HG03064 (cell line): ENCODE measurements around the gene WDFY4.

Source experiments
- ATAC-seq: cut with Tn5 transposase; IDR thresholded peaks from one replicate; pipeline ENCODE4 v1.9.1; 2021; ENCODE audit warnings: low read depth; ENCODE audit not compliant: unreplicated experiment

The WDFY4 gene

GRCh38 chr10:48957361-48958151 is 272.9 kb downstream of the WDFY4 start:
- ATAC-seq: no peak

- no peak for ATAC-seq
Observed at GRCh38 chr10:48958598-48959190, 274.0 kb downstream of the WDFY4 start.

DNA sequence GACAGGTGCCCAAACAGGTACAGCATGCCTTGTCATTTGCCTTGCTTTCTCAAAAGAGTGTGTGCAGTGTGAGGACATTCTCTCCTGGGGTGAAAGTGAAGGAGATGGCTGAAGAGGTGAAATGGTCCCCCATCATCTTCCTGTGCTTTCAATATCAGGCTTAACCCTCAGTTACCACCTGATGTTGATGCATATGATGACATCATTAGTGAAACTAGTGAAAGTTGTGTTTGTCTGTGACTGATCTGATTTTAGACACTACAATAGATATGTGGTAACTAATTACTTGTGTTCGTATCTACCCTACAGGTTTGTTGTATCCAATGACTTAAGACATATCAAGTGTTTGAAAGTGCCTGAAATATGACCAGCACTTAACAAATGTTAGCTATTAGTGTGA is 279.4 kb downstream of the WDFY4 start:
- no peak for ATAC-seq

- ATAC-seq: no peak
Observed at GRCh38 chr10:48965460-48965859, 280.8 kb downstream of the WDFY4 start.

GRCh38 chr10:48968036-48968435 is 283.4 kb downstream of the WDFY4 start:
- no peak for ATAC-seq

DNA sequence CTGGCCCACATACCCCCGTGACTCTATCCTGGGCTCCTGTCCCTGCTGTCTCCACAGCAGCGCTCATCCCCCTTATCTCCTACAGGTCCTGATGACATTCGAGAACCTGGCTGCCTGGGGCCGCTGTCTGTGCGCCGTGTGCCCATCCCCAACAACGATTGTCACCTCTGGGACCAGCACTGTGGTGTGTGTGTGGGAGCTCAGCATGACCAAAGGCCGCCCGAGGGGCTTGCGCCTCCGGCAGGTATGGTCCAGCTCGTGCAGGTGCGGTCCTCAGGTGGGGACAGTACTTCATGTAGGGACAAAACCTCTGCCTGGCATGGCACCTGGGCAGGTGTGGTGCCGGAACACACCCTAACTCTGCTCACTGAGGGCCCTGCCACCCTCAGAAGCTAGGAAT is 285.4 kb downstream of the WDFY4 start:
- no peak for ATAC-seq

GRCh38 chr10:48970654-48971053 is 286.0 kb downstream of the WDFY4 start:
- ATAC-seq: no peak

DNA sequence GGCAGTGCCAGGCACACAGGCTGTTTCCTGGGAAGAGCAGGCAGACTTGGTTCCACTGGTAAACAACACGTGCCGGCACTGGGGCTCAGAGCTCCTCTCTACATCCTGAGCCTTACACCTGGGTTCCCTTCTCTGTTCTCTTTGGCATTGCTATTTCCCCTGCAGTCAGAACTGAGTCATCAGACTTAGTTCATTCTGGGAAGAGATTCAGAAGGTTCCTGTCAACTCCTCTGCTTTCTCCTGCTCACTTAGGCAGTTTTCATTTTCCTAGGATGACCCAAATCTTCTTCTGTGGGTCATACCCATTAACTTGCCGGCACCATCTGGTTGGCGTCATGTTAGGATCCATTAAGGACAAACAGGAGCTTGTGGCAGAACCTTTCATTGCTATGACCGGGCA is 288.4 kb downstream of the WDFY4 start:
- no peak for ATAC-seq

- ATAC-seq: no peak
Observed at GRCh38 chr10:48974510-48975156, 290.0 kb downstream of the WDFY4 start.

DNA sequence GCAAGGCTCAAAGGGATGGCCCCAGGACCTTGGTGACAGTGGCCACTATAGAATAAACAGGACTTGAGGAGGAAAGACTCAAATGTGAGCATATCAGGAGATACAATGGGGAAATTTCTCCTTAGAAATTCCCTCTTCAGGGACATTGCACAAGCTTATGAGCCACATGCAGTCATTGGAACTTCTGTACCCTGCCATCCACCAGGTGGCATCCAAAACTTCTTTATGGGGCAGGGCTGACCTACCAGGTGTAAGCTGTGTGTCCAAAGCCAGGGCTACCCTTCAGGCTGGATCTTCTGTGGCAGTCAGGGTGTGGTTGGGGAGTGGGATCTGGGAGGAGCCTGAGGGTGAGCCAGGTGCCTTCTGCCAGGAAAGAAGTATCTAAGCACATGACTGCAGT is 291.5 kb downstream of the WDFY4 start:
- no peak for ATAC-seq

DNA sequence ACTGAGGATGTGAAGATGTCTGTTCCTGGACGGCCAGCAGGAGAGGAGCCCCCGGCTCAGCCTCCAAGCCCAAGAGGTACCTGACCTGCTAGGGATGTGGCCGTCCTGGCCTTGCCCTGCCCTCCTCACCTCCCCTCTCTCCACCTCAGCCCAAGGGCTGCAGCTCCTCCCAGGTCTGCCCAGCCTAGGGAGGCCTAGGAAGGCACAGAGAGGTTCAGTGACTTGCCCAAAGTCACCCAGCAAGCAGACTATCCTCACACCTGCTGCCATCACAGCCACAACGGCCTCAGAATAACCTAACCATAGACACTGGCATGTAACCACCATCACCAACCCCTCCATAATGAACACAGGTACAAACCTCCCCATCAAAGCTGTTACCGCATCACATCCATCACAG is 293.6 kb downstream of the WDFY4 start:
- no peak for ATAC-seq

- no peak for ATAC-seq
Observed at GRCh38 chr10:48981310-48981907, 296.7 kb downstream of the WDFY4 start.

DNA sequence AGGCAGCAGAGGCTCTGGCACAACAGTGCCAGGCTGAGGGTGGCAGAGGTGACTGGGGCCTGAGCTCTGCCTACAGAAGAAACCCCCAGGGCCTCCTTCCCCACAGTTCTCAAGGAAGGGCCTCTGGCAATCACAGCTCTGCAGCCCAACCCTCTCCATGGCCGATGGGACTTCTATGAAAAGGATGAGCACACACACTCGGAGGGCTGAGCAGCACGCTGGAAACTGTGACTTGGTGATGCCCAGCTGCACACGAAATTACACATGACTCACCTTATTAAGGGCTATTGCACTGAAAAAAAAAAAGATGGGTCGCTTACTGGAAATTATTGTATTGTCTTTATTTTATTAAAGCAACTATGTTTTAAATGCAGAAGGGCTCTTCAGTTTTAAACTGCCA is 297.9 kb downstream of the WDFY4 start:
- no peak for ATAC-seq

DNA sequence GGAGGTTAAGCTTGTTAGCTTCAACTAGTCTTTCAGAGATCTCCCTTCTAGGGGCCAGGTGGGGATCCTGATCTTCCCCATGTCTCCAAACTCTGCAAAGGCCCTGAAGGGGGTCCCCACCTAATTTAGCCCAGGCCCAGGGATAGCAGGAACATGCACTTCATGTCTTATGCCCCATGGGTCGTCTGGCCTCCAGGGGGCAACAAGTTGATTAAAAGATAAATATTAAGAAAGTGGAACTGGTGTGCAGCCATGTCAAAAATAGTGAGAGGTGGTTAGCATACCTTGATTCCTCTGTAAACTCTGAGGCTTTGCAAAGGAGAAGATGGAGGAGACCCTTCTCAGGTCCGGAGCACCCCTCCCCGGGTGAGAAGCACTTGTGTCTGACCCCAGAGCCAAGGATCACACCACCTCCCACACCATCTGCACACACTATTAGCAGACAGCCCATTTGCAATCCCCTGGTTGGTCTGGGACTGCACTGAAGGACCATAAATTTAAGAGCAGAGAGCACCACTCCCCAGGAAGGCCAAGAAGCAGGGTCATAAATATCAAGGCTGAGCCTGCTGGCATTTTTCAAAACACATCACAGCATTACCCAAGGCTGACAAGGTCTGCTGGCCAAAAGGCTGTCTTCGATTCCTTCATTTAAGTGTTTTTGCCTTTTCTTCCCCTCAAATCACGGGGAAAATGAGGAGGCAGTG is 299.1 kb downstream of the WDFY4 start:
- no peak for ATAC-seq

DNA sequence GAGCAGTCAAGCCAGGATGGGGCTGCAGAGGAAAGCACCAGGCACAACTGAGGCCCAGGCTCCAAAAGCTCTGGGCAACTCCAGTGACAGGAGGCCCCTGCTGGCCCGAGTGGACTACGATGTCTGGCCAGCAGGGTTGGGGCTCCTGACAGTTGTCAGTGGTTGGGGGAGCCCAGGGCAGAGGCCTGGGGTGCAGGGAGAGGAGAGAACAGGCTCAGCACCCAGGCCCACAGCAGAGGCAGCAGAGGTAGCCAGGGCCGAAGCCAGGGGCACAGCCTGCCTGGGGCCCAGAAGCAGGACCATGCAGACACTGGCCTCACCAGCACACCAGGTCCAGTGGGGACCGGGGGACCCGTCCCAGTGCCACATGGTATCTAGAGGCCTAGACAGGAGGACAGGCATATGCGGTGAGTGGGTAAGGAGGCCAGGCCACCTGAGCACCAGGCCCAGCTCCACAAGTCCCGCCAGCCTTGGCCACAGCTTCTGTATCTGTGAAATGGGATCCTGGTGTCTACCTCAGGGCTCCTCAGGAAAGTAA is 301.0 kb downstream of the WDFY4 start:
- ATAC-seq: no peak

DNA sequence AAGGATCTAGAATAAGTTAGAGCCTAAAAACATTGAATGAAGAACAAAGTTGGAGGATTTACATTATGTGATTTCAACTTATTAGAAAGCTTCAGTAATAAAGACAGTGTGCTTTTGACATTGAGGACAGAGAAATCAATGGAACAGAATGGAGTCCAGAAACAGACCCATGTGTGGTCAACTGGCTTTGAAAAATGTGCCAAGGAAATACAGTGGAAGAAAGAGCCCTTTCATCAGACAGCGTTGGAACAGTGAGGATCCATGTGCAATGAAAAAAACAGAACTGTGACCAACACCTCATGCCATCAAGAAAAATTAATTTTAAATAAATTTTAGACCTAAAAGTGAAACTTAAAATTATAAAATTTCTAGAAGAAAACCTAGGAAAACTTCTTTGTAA is 305.6 kb downstream of the WDFY4 start:
- ATAC-seq: no peak

- no peak for ATAC-seq
Observed at GRCh38 chr10:48993627-48994026, 309.0 kb downstream of the WDFY4 start.

- no peak for ATAC-seq
Observed at GRCh38 chr10:48996329-48996728, 311.7 kb downstream of the WDFY4 start.

DNA sequence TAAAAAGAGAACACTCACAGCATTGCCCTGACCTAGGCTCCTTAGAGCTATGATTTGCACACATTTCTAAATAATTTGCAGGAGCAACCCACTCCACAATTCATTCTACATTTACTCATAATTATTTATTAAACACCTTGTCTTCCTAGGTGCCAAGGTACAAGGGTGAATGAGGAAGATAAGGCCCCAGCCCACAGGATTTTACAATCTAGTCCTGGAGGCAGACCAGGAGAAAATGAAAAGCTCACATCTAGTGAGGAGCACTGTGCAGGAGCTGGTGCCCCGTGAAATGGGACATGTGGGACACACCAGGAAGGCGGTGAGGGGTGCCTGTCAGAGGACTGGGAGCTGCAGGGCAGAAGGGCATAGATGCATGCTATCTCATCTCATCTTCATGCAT is 314.7 kb downstream of the WDFY4 start:
- ATAC-seq: no peak
